Kidney glomerular epithelial cell (primary cell): ENCODE results near the gene INIP.
"Not testable (repeated sequence)": the region's sequence is repeated elsewhere in the genome, so short reads cannot be mapped to it uniquely, and the experiment has no call there.

Experiments
- DNase-seq: peaks from one replicate; lab custom pipeline; 2025; lab: John Stamatoyannopoulos, UW

Gene INIP

GRCh38 chr9:112734892-112735291 is 17.0 kb upstream of the INIP start:
- DNase-seq = no peak

GRCh38 chr9:112731971-112732370 is 14.1 kb upstream of the INIP start:
- DNase-seq = peak; percentile 79

DNA sequence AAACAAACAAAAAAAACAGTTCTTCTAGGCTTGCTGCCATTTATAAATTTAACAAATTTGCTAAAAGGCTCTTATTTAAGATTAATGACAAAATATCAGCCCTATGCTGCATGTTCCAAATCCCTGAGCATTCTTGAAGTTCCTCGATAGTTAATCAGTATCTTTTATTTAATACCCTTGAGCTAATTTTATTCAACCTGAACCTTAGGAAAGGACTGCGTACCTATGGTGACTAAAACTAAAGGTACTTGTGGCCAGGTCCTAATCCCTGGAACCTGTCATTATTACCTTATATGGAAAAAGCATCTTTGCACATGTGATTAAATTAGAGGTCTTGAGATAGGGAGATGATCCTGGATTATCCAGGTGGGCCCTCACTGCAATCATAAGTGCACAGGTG is 10.5 kb upstream of the INIP start:
- DNase-seq = no peak

GRCh38 chr9:112726428-112726827 is 8.5 kb upstream of the INIP start:
- no peak for DNase-seq

DNA sequence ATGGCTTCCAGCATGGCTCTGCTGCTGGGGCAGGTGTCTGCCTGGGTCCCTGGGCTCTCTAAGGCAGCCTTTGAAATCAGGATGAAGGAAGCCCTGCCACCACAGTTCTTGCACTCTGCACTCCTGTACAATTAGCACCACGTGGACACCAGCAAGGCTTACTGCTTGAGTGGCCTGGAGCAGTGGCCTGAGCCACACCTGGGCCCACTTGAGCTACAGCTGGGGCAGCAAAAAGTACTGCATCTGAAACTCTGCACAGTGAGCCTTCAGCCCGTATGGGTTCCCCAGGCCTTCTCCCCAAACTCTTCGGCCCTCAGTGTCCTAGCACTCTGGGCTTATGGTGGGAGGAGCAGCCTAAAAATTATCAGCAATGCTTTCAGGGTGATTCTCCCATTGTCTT is 8.0 kb upstream of the INIP start:
- DNase-seq = no peak

- not testable (repeated sequence) for DNase-seq
Observed at GRCh38 chr9:112722749-112723148, 4.8 kb upstream of the INIP start.

DNA sequence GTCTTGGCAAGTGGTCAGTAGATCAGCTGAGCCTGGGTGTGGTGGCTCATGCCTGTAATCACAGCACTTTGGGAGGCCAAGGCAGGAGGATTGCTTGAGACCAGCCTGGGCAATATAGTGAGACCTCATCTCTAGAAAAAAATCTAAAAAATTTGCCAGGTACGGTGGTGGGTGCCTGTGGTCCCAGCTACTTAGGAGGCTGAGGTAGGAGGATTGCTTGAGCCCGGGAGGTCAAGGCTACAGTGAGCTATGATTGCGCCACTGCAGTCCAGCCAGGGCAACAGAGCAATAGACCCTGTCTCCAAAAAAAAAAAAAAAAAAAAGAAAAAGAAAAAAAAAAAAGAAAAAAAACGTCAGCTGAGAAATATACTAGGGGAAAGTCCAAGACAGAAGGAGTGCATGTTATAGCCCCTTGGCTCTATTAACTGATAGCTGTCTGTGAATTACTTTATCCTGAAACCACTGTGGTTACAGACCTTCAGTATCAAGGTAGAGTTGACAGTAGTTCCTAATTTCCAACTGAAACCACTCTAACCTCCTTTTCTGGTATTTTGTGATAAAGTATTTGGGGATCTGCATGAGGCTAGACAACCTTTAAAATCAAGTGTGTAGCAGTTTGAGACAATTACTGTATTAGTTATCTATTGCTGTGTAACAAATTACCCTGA is 2.3 kb upstream of the INIP start:
- DNase-seq = no peak

- DNase-seq = no peak
Observed at GRCh38 chr9:112719696-112720095, 1.8 kb upstream of the INIP start.

GRCh38 chr9:112719241-112719691 is 1.3 kb upstream of the INIP start:
- no peak for DNase-seq

GRCh38 chr9:112712678-112713077 is 5.2 kb downstream of the INIP start:
- DNase-seq = no peak

GRCh38 chr9:112711050-112711689 is 6.7 kb downstream of the INIP start:
- DNase-seq = no peak

- DNase-seq = peak; percentile 33
Observed at GRCh38 chr9:112705768-112706427, 12.0 kb downstream of the INIP start.

- DNase-seq = no peak
Observed at GRCh38 chr9:112703304-112703703, 14.6 kb downstream of the INIP start.

DNA sequence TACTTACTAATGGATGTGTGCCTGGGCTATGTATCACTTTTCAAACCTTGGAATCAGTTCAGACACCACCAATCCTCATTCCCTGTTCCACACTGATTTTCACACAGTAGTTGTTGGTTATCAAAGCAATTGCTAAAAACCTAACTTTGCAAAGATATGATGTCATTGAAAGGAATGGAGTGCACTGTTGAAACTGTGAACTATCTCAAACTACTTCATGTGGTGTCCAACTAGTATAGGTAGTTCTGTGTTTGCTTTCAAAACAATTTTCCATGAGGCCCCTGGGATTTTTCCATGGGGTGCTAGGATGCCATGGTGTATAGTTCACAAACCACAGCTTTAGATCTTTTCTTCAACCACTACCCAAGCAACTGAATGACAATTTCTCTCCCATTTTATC is 17.8 kb downstream of the INIP start:
- no peak for DNase-seq

DNA sequence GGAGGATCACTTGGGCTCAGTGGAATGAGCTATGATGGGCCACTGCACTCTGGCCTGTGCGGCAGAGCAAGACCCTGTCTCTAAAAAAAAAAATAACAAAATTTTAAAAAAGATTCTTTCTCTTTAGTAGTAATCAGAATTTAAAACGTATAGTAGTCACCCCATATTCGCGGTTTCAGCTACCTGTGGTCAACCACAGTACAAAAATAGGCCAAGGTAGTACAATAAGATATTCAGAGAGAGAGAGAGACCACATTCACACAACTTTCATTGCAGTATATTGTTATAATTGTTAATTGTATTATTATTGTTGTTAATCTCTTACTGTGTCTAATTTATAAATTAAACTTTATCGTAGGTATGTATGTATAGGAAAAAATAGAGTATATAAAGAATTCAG is 18.7 kb downstream of the INIP start:
- DNase-seq = no peak

- no peak for DNase-seq
Observed at GRCh38 chr9:112696461-112696860, 21.5 kb downstream of the INIP start.

- no peak for DNase-seq
Observed at GRCh38 chr9:112694706-112695555, 23.0 kb downstream of the INIP start.

DNA sequence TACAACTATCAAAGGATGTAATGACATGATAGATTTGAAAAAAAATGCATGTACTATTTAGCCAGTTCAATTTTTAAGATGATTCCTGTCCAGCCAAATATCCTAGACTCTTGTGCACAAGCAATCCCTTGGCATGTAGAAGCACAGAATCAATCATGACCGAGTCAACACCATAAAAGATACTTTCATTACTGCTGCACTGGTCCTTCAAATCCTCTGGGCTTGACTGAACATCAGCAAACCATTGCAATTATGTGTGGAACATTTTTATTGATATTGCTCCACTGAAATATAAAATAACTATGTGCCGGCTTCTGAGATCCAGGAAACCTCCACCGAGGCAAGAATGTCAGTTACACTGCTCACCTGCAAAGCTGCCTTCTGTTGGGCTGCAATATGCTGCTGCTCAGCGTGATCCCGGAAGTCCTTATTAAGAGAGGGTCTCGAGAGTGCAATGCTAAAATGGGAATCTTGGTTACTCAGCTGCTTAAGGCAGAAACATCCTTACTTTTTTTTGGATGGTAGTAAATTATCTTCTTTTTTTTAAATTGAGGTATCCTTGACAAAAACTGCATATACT is 28.7 kb downstream of the INIP start:
- DNase-seq = no peak

DNA sequence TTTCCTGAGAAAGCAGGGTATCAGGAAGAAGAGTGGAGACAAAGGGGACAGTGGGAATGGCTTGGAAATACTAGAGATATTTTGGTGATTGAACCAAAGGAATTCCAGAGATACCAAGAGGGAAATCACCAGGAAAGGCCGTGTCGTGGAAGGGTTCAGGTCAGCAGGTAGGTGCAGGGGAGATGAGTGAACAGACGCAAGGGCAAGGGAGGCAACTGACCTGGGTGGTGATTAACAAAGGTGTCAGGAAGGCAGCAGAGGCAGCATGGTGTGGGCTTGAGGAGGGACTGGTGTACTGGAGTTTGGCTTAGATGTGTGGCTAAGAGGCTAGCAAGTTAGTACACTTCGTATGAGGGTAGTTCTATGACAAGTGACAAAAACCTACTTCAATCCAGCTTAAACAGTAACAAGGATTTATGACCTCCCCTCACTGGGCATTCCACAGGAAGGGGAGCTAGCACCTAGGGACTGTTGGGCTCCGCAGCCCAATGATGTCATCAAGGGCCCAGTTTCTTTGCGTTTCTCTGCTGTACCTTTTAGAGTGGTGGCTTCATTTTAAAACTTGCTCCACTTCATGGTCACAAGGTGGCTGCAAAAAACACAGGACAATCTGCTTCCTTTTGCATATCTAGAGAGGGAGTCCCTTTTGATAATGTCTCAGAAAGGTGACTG is 37.0 kb downstream of the INIP start:
- peak; percentile 7 for DNase-seq

DNA sequence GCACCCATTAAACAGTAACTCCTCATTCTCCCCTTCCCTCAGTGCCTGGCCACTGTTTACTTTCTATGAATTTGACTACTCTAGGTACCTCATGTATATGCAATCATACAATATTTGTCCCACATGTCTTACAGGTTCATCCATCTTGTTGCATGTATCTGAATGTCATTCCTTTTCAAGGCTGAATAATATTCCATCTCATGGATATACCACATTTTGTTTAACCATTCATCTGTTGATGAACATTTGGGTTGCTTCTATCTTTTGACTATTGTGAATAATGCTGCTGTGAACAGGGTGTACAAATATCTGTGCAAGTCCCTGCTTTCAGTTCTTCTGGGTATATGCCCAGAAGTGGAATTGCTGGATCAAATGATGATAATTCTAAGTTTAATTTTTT is 40.9 kb downstream of the INIP start:
- DNase-seq = no peak

DNA sequence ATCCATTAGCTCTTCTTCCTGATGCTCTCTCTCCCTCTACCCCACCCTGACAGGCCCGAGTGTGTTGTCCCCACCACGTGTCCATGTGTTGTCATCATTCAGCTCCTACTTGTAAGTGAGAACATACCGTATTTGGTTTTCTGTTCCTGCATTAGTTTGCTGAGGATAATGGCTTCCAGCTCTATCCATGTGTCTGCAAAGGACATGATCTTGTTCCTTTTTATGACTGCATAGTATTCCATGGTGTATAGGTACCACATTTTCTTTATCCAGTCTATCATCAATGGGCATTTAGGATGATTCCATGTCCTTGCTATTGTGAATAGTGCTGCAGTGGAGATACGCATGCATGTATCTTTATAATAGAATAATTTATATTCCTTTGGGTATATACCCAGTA is 44.7 kb downstream of the INIP start:
- DNase-seq = not testable (repeated sequence)
